ENCODE results near the gene HSF4.
A peak's percentile ranks its signal among the peaks of the same experiment; 100 is the strongest.

The HSF4 gene

GRCh38 chr16:67181346-67181745, 16.8 kb downstream of the HSF4 start:
- no peaks in the 10 kb centered on the region for H3K27me3 ChIP-seq (replicated peaks; ENCODE audit: control insufficient read depth, insufficient read depth, low read length)
- no peak overlapping the region for H3K9ac ChIP-seq (ENCODE audit: low read length)
- no peak overlapping the region for H3K4me3 ChIP-seq (ENCODE audit: low read length)
- no peaks in the 10 kb centered on the region for H3K9me3 ChIP-seq (ENCODE audit: control insufficient read depth, low read length)
- peak; percentile 81 for DNase-seq (ENCODE audit: low read depth)
- H3K36me3 ChIP-seq (ENCODE audit: control insufficient read depth, insufficient read depth, low read length, severe bottlenecking), result no peaks in the 10 kb centered on the region
- H3K4me1 ChIP-seq (ENCODE audit: control insufficient read depth, insufficient read depth, low read length), result peaks cover 37% of the 10 kb centered on the region

DNA sequence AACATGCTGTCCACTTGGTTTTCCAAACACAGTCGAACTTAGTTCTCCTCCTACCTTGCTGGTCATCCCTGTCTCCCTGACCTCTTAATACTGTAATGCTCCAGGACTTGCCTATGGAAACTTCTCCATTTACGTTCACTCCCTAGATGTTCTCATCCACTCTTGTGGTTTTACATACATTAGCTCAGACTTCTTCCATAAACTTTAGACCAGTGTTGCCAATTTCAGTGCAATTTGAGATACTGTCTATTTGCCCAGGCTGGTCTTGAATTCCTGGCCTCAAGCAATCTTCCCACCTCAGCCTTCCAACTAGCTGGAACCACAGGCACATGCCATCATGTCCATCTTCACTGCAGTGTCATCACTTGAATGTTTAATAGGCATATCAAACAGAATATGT, 17.7 kb downstream of the HSF4 start:
- Histone ChIP-seq H3K36me3 (ENCODE audit: control insufficient read depth, insufficient read depth, low read length, severe bottlenecking) (no peaks in the 10 kb centered on the region), H3K9me3 (ENCODE audit: control insufficient read depth, low read length) (no peaks in the 10 kb centered on the region), H3K4me1 (ENCODE audit: control insufficient read depth, insufficient read depth, low read length) (peaks cover 37% of the 10 kb centered on the region), H3K27me3 (replicated peaks; ENCODE audit: control insufficient read depth, insufficient read depth, low read length) (no peaks in the 10 kb centered on the region), H3K9ac (ENCODE audit: low read length) (no peak overlapping the region), H3K4me3 (ENCODE audit: low read length) (peak overlapping the region; percentile 86)
- DNase-seq (ENCODE audit: low read depth), result peak; percentile 27

- no peaks in the 10 kb centered on the region for H3K27me3 ChIP-seq (replicated peaks; ENCODE audit: control insufficient read depth, insufficient read depth, low read length)
Observed at GRCh38 chr16:67183284-67183626, 18.7 kb downstream of the HSF4 start.

GRCh38 chr16:67183627-67184452, 19.3 kb downstream of the HSF4 start, which contains the start of gene MATCAP1:
Gene MATCAP1, minus strand, starts transcription at chr16:67183963. Its CDS starts 3,353 bp downstream, at chr16:67180610.
- peak within 1 kb of the TSS; percentile 86 for H3K4me3 ChIP-seq (ENCODE audit: low read length)
- peak; percentile 98 for DNase-seq (ENCODE audit: low read depth)
- no peaks in the 10 kb centered on the region for H3K36me3 ChIP-seq (ENCODE audit: control insufficient read depth, insufficient read depth, low read length, severe bottlenecking)
- peaks cover 37% of the 10 kb centered on the region for H3K4me1 ChIP-seq (ENCODE audit: control insufficient read depth, insufficient read depth, low read length)
- H3K27me3 ChIP-seq (replicated peaks; ENCODE audit: control insufficient read depth, insufficient read depth, low read length), result no peaks in the 10 kb centered on the region
- H3K9me3 ChIP-seq (ENCODE audit: control insufficient read depth, low read length), result no peaks in the 10 kb centered on the region
- H3K9ac ChIP-seq (ENCODE audit: low read length), result peak within 1 kb of the TSS; percentile 86

More at GRCh38 chr16:67183284-67183626, 18.7 kb downstream of the HSF4 start:
- Histone ChIP-seq H3K9me3 (ENCODE audit: control insufficient read depth, low read length) (no peaks in the 10 kb centered on the region), H3K36me3 (ENCODE audit: control insufficient read depth, insufficient read depth, low read length, severe bottlenecking) (no peaks in the 10 kb centered on the region), H3K9ac (ENCODE audit: low read length) (peak overlapping the region; percentile 86), H3K4me3 (ENCODE audit: low read length) (peak overlapping the region; percentile 86), H3K4me1 (ENCODE audit: control insufficient read depth, insufficient read depth, low read length) (peaks cover 37% of the 10 kb centered on the region)
- DNase-seq (ENCODE audit: low read depth), result no peak

GRCh38 chr16:67184453-67184994, 20.0 kb downstream of the HSF4 start:
- Histone ChIP-seq H3K27me3 (replicated peaks; ENCODE audit: control insufficient read depth, insufficient read depth, low read length) (no peaks in the 10 kb centered on the region), H3K4me3 (ENCODE audit: low read length) (peak overlapping the region; percentile 86), H3K4me1 (ENCODE audit: control insufficient read depth, insufficient read depth, low read length) (peaks cover 37% of the 10 kb centered on the region), H3K36me3 (ENCODE audit: control insufficient read depth, insufficient read depth, low read length, severe bottlenecking) (no peaks in the 10 kb centered on the region), H3K9me3 (ENCODE audit: control insufficient read depth, low read length) (no peaks in the 10 kb centered on the region), H3K9ac (ENCODE audit: low read length) (peak overlapping the region; percentile 86)
- DNase-seq (ENCODE audit: low read depth), result no peak

GRCh38 chr16:67184995-67185650, 20.6 kb downstream of the HSF4 start:
- H3K4me3 ChIP-seq (ENCODE audit: low read length), result peak overlapping the region; percentile 86

DNA sequence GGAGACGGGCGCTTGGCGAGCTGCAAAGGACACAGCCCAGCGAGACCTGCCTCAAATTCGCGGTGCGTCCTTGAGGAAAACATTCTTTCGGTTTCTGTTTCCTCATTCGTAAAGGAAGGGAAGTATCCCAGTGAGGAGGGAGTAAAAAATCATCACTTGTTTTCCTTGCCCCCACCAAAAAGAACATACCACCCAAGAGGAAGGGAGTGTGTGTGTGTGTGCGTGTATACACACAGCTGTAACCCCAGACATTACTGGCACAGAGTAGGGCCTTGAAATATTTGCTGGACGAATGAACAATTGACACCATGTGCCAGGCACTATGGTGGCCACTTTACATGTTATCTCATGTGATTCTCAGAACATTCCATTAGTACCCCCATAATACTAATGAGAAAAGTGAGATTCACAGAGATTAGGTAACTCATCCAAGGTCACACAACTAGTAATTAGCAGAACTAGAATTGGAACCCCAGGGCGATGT, 21.1 kb downstream of the HSF4 start:
- Histone ChIP-seq H3K27me3 (replicated peaks; ENCODE audit: control insufficient read depth, insufficient read depth, low read length) (no peaks in the 10 kb centered on the region), H3K9me3 (ENCODE audit: control insufficient read depth, low read length) (no peaks in the 10 kb centered on the region), H3K4me1 (ENCODE audit: control insufficient read depth, insufficient read depth, low read length) (peaks cover 37% of the 10 kb centered on the region), H3K4me3 (ENCODE audit: low read length) (peak overlapping the region; percentile 29), H3K9ac (ENCODE audit: low read length) (no peak overlapping the region), H3K36me3 (ENCODE audit: control insufficient read depth, insufficient read depth, low read length, severe bottlenecking) (no peaks in the 10 kb centered on the region)
- DNase-seq (ENCODE audit: low read depth), result no peak

More at GRCh38 chr16:67184995-67185650, 20.6 kb downstream of the HSF4 start:
- Histone ChIP-seq H3K9ac (ENCODE audit: low read length) (no peak overlapping the region), H3K4me1 (ENCODE audit: control insufficient read depth, insufficient read depth, low read length) (peaks cover 37% of the 10 kb centered on the region), H3K9me3 (ENCODE audit: control insufficient read depth, low read length) (no peaks in the 10 kb centered on the region), H3K27me3 (replicated peaks; ENCODE audit: control insufficient read depth, insufficient read depth, low read length) (no peaks in the 10 kb centered on the region), H3K36me3 (ENCODE audit: control insufficient read depth, insufficient read depth, low read length, severe bottlenecking) (no peaks in the 10 kb centered on the region)
- peak; percentile 98 for DNase-seq (ENCODE audit: low read depth)

DNA sequence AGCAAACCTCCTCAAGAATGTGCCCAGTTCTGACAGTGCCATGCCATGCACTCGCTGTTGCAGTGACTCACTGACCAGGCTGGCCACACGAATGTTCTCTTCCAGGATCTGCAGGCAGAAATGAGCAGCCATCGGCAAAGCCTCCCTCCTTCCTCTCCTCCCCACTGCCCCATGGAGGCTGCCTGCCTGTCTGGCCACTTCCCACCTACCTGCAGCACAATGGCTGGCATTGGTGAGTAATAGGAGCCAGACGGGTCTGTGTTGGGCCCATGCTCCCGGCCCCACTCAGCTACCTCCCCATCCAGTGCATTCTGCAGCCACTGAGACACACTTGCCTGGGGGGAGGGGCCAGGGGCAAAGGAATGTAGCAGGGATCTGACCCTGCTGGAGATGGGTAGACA, 22.0 kb downstream of the HSF4 start:
- DNase-seq (ENCODE audit: low read depth), result peak; percentile 41
- H3K36me3 ChIP-seq (ENCODE audit: control insufficient read depth, insufficient read depth, low read length, severe bottlenecking), result no peaks in the 10 kb centered on the region
- H3K27me3 ChIP-seq (replicated peaks; ENCODE audit: control insufficient read depth, insufficient read depth, low read length), result no peaks in the 10 kb centered on the region
- H3K9me3 ChIP-seq (ENCODE audit: control insufficient read depth, low read length), result no peaks in the 10 kb centered on the region
- H3K9ac ChIP-seq (ENCODE audit: low read length), result no peak overlapping the region
- peaks cover 30% of the 10 kb centered on the region for H3K4me1 ChIP-seq (ENCODE audit: control insufficient read depth, insufficient read depth, low read length)
- no peak overlapping the region for H3K4me3 ChIP-seq (ENCODE audit: low read length)

GRCh38 chr16:67187175-67187890, 22.8 kb downstream of the HSF4 start:
- no peak for DNase-seq (ENCODE audit: low read depth)
- Histone ChIP-seq H3K4me3 (ENCODE audit: low read length) (no peak overlapping the region), H3K27me3 (replicated peaks; ENCODE audit: control insufficient read depth, insufficient read depth, low read length) (no peaks in the 10 kb centered on the region), H3K4me1 (ENCODE audit: control insufficient read depth, insufficient read depth, low read length) (peaks cover 24% of the 10 kb centered on the region), H3K36me3 (ENCODE audit: control insufficient read depth, insufficient read depth, low read length, severe bottlenecking) (no peaks in the 10 kb centered on the region), H3K9me3 (ENCODE audit: control insufficient read depth, low read length) (no peaks in the 10 kb centered on the region), H3K9ac (ENCODE audit: low read length) (no peak overlapping the region)

GRCh38 chr16:67188323-67188722, 23.8 kb downstream of the HSF4 start:
- Histone ChIP-seq H3K9ac (ENCODE audit: low read length) (no peak overlapping the region), H3K36me3 (ENCODE audit: control insufficient read depth, insufficient read depth, low read length, severe bottlenecking) (no peaks in the 10 kb centered on the region), H3K9me3 (ENCODE audit: control insufficient read depth, low read length) (no peaks in the 10 kb centered on the region), H3K4me3 (ENCODE audit: low read length) (no peak overlapping the region), H3K4me1 (ENCODE audit: control insufficient read depth, insufficient read depth, low read length) (peaks cover 21% of the 10 kb centered on the region), H3K27me3 (replicated peaks; ENCODE audit: control insufficient read depth, insufficient read depth, low read length) (no peaks in the 10 kb centered on the region)
- DNase-seq (ENCODE audit: low read depth), result no peak

- no peak overlapping the region for H3K4me3 ChIP-seq (ENCODE audit: low read length)
- no peak for DNase-seq (ENCODE audit: low read depth)
- peaks cover 2% of the 10 kb centered on the region for H3K36me3 ChIP-seq (ENCODE audit: control insufficient read depth, insufficient read depth, low read length, severe bottlenecking)
- H3K4me1 ChIP-seq (ENCODE audit: control insufficient read depth, insufficient read depth, low read length), result peaks cover 25% of the 10 kb centered on the region
- no peaks in the 10 kb centered on the region for H3K27me3 ChIP-seq (replicated peaks; ENCODE audit: control insufficient read depth, insufficient read depth, low read length)
- no peak overlapping the region for H3K9ac ChIP-seq (ENCODE audit: low read length)
- no peaks in the 10 kb centered on the region for H3K9me3 ChIP-seq (ENCODE audit: control insufficient read depth, low read length)
Observed at GRCh38 chr16:67188798-67189197, 24.3 kb downstream of the HSF4 start.

Measured in adipocyte (in vitro differentiated cells).